ENCODE data around the gene SNUPN.
"Not testable (repeated sequence)": the region's sequence is repeated elsewhere in the genome, so short reads cannot be mapped to it uniquely, and the experiment has no call there.

SNUPN gene

GRCh38 chr15:75637245-75638009, 11.9 kb upstream of the SNUPN start:
- H3K4me3 ChIP-seq (ENCODE audit: low read depth, low read length) = no peak overlapping the region

- no peak overlapping the region for H3K4me3 ChIP-seq (ENCODE audit: low read depth, low read length)
Measured at GRCh38 chr15:75636026-75636425, 10.5 kb upstream of the SNUPN start.

DNA sequence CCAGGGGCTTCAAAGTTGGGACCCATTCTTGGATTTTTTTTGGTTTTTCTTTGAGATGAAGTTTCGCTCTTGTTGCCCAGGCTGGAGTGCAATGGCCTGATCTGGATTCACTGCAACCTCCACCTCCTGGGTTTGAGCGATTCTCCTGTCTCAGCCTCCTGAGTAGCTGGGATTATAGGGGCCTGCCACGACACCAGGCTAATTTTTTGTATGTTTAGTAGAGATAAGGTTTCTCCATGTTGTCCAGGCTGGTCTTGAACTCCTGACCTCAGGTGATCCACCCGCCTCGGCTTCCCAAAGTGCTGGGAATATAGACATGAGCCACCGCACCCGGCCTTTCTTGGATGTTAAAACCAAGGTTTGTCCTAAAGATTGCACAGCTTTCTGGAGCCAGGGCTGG, 8.4 kb upstream of the SNUPN start:
- not testable (repeated sequence) for H3K4me3 ChIP-seq (ENCODE audit: low read depth, low read length)

DNA sequence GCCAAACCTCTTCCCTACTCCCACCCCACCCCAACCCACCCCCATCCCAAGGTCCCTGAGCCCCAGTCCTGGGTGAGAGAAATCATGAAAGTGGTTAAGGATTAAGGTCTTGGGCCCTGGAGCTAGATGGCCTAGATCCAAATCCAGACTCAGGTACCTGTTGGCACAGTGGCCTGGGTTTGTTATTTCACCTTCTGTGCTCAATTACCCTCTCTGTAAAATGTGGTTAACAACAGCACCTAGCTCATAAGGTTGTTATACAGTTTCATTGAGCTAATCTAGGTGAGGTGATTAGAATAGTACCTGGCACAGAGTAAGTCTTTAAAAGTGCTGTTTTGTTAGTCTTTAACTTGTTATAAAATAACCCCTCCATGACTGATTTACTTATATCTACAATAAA, 6.4 kb upstream of the SNUPN start:
- H3K4me3 ChIP-seq (ENCODE audit: low read depth, low read length) = no peak overlapping the region

DNA sequence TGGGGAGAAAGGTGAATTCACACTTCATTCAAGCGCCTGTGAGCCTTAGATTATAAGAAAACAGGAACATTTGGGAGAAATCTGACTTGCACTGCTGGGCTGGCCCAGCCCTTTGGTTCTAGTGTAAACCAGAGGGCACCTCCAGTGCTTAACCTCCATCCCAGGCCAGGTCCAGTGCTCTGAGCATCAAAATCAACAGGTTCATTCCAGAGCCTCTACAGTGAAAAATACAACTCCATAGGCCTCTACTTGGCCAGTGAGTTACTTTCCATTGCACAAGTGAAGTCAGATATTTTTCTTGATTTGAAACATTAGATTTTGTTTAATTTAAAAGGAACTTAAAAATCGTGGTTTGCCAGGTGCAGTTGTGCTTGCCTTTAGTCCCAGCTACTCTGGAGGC, 3.0 kb downstream of the SNUPN start:
- no peak overlapping the region for H3K4me3 ChIP-seq (ENCODE audit: low read depth, low read length)

DNA sequence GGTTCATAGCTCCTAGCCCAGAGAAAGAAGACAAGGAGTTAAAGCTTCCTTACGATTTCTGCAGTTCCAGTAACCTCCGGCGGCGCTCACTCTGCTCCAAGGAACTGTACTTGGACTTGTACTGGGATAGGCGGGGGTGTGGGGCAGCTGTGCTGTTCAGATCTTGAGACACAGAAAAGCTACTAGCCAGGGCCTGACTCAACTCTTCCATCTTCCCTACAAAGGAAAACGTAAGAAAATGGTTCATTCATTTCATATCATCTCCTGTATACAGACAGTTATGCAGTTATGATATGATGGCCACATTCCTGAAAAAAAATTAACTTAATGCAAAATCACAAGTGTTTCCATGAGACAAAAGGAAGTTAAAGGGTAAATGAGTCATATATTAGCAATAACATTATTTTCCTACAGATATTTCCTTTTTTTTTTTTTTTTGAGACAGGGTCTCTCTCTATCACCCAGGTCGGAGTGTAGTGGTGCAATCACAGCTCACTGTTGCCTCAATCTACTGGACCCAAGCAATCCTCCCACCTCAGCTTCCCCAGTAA, 4.6 kb downstream of the SNUPN start:
- H3K4me3 ChIP-seq (ENCODE audit: low read depth, low read length) = no peak overlapping the region

- no peak overlapping the region for H3K4me3 ChIP-seq (ENCODE audit: low read depth, low read length)
Measured at GRCh38 chr15:75620058-75620820, 5.3 kb downstream of the SNUPN start.

GRCh38 chr15:75616766-75617165, 8.8 kb downstream of the SNUPN start:
- no peak overlapping the region for H3K4me3 ChIP-seq (ENCODE audit: low read depth, low read length)

DNA sequence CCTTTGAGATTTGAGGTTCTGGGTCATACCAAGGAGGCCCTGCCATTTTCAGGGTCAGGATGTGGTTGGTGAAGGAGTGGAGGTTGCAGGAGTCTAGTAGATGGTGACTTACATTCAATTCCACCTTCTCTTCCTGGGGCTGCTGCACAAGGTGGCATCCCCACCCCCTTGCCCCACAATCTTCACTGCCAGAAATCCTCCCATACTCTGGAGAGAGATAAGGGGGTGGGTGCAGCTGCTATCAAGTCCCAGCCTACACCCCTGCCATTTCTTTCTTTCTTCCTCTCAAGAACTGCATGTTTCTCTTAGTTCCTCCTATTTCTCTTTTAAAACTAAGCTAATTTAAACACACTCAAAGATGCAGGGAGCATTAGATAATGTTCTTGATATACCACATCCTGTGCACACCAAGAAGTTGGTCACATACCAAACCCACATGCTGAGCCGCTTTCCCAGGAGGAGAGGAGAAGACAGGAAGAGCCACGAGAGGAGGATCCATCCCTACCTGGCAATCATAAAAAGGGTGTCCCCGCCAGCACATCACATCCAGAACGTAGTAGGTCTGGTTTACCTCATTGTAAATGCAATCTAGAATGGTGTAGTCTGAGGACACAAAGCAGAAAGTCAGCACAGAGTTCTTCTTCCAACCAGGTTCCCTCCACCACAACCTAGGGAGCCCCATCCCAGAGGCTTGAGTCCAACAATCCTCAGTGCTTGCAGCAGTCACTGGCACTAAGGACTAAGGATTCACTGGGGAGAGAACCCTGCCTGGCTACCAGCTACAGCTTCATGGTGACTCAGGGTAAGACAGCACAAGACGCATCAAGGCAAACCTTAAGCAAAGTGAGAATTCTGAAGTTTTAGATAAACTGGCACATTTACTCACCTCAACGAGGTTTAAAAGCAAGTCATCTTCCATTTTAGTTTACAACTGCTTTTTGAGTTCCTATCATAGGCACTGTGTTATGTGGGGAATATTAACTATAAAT, 18.5 kb downstream of the SNUPN start:
- H3K4me3 ChIP-seq (ENCODE audit: low read depth, low read length) = no peak overlapping the region

DNA sequence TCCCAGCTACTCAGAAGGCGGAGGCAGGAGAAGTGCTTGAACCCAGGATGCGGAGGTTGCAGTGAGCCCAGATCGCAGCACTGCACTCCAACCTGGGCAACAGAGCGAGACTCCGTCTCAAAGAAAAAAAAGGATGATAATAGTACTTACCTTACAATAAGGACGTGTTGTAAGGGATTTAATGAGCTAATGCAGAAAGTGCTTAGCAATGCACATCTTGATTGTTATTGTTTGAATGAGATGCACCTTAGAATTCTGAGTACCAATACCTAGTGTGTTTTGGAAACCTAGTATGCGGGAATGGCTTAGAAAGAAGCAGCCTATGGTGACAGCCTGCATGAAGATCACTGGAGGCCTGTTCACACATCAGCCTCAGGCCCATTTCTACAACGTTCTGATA, 19.5 kb downstream of the SNUPN start:
- no peak overlapping the region for H3K4me3 ChIP-seq (ENCODE audit: low read depth, low read length)

GRCh38 chr15:75599401-75599800, 26.1 kb downstream of the SNUPN start:
- no peak overlapping the region for H3K4me3 ChIP-seq (ENCODE audit: low read depth, low read length)

GRCh38 chr15:75598361-75598760, 27.2 kb downstream of the SNUPN start:
- H3K4me3 ChIP-seq (ENCODE audit: low read depth, low read length) = no peak overlapping the region

DNA sequence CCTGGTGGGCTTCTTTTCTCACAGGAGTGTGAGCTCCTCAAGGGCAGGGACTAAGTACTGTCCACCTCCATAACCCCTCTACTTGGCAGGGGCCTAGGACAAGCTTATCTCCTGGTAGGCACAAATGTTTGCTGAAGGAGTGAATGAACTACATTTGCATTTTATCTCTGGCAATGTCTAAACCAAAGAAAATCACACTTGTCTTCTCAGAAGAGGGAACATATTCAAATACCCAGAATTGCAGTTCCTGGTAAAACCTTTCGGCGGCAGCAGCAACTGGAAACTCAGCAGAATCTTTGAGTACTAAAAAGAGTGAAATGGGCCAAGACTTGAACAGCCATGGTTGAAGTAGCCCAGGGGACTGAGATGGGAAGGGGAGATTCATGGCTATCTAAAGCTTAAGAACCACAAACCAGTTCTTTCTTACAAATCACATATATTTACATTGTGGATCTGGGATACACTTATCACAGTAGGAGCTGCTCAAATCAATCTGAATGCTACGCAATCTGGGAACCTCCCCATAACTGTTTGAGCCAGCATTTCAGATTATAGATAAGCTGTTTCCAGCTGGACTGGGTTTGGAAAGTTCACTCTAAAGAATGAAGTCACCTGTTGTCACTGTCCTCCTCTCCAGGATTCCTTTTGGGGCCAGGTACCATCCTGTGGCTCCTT, 27.7 kb downstream of the SNUPN start:
- H3K4me3 ChIP-seq (ENCODE audit: low read depth, low read length) = no peak overlapping the region

DNA sequence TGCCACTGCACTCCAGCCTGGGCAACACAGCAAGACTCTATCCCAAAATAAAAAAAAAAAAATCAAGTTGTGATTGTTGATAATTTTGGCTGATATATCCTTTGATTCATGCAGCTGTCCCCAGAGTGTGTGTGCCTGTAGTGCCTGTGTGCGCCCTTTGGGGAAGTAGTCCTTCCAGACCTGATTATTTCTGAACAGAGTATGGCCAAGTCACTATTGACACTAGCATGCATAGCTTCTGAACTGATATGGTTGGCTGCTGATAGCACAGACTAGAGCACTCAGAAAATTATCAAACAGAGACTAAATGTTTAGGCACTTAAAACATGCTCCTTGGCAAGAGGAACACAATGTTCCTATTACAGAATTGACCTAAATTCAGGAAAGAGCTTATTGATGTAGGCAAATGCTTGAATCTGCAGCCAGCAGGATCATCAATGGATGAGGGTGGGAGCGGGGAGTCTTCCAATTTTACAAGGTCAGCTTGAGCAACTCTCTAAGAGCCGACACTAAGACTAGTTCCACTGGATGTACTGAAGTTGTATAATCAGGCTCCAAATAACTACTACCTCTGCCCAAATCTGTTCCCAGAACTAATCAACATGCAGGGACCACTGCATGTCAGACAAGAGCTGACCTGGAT, 28.7 kb downstream of the SNUPN start:
- H3K4me3 ChIP-seq (ENCODE audit: low read depth, low read length) = no peak overlapping the region

- no peak overlapping the region for H3K4me3 ChIP-seq (ENCODE audit: low read depth, low read length)
Measured at GRCh38 chr15:75594276-75594675, 31.2 kb downstream of the SNUPN start.

DNA sequence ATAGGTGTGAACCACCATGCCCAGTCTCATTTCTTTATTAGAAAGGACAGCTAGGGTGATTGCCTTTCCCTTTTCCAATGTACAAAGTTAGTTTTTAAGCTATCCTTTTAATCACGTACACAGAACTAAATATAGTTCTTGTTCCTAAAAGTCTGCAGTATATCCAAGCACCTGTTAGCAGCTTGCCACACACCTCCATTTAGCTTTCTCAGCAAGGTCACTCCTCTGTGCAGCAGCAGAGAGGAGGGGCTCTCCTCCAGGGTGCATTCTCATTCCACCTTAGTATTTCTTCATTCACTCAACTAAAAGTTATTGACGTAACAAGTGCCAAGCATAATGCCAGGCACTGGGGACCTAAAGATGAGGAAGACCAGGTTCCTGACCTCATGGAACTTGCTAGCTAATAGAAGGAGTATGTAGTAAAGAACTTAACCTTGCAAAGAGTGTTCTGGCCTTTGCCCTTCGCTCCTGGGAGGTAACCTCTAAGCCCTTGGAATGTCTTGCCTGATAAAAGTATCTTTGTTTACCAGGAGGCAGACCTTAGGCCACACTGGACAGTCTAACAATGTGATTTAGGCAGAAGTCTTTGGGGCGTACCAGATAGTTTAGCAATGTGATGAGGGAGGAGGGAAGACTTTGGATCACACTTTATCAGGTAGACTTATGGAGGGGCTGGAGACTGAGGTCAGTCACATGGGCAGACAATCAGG, 33.7 kb downstream of the SNUPN start:
- H3K4me3 ChIP-seq (ENCODE audit: low read depth, low read length) = no peak overlapping the region

DNA sequence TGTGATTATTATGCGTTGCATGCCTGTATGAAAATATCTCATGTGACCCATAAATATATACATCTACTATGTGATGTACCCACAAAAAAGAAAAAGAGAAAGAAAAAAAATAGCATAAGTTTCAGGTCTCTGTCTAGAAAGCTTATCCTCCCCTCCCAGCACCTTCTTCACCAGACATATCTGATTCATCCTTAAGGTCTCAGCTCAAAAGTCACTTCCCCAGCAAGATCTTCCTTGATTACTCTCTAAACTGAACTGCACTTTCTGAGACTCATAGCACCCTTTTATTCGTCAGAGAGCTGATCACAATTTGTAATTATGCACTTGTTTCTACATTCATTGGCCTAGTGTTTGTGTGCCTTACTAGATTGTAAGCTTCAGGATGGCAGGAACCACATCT, 35.3 kb downstream of the SNUPN start:
- no peak overlapping the region for H3K4me3 ChIP-seq (ENCODE audit: low read depth, low read length)

DNA sequence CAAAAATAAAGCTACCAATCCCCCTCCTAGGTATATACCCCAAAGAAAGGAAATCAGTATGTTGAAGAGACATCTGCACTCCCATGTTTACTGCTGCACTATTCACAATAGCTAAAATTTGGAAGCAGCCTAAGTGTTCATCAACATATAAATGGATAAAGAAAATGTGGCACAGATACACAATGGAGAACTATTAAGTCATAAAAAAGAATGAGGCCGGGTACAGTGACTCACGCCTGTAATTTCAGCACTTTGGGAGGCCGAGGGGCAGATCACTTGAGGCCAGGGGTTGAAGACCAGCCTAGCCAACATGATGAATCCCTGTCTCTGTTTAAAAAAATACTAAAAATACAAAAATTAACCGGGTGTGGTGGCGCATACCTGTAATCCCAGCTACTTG, 36.5 kb downstream of the SNUPN start:
- H3K4me3 ChIP-seq (ENCODE audit: low read depth, low read length) = no peak overlapping the region

GRCh38 chr15:75586422-75586821, 39.1 kb downstream of the SNUPN start:
- H3K4me3 ChIP-seq (ENCODE audit: low read depth, low read length) = not testable (repeated sequence)

All from iPS-11a (cell line).